IPS-18c (cell line): ENCODE data around the gene ADIPOR2.
"Not testable (repeated sequence)": the region's sequence is repeated elsewhere in the genome, so short reads cannot be mapped to it uniquely, and the experiment has no call there.

Experiments
- H3K4me3 ChIP-seq: 2 replicates; pipeline ENCODE4 v1.7.0; 2013; ENCODE audit warnings: low read depth, mild to moderate bottlenecking, low read length, moderate library complexity; ENCODE audit not compliant: insufficient read depth
- H3K9me3 ChIP-seq: one replicate; pipeline ENCODE4 v1.6.1; 2013; ENCODE audit warnings: mild to moderate bottlenecking, low read length, moderate library complexity; ENCODE audit not compliant: control insufficient read depth, insufficient read depth

ADIPOR2 gene

DNA sequence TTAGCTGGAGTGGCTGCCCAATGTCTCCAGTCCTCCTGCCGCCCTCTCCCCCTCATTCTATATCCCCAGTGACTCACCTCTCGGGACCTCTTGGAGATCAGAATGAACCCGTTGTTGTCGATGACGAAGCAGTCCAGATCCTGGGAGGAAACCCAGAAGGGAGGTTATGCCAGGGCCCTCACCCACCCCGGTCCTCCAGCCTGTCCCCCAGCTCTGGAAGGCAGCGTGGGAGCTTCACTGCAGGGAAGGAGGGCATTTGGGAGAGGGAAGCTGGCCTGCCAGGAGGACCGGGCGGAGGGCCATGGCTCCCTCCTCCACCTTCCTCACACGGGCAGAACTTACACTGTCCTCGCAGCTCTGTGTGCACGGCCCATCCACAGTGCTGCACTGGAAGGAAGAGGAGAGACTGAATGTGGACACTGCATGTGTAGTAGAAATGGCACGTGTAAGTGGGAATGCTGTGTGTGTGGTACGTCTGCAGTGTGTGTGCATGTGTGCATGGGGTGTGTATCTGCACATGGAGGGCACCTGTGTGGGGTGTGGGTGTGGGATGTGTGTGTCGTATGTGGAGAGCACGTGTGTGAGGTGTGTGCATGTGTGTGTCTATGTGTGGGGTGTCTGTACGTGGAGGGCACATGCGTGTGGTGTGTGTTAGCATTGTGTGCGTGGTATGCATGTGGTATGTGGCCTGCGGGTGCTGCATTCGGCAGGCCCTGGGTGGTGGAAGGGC lies 119.5 kb downstream of the ADIPOR2 start:
- H3K9me3 ChIP-seq, result no peaks in the 10 kb centered on the region
- H3K4me3 ChIP-seq, result no peak overlapping the region

DNA sequence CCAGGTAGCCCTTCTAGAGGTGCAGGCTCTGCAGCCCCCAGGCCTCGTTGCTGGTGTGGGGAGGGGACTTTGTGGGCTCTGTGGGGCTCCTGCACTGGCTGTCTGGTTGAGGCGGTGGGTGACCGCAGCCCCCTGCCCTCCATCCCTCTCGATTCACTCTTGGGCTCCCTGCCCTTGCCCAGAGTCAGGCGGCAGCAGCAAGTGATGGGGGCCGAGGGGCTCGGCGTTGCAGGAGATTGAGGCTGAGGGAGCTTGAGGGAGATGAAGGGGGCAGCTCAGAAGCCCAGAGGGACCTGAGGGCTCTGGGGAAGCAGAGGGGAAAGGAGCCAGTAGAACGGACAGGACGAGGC lies 120.0 kb downstream of the ADIPOR2 start:
- Histone ChIP-seq H3K9me3 (no peaks in the 10 kb centered on the region), H3K4me3 (no peak overlapping the region)

DNA sequence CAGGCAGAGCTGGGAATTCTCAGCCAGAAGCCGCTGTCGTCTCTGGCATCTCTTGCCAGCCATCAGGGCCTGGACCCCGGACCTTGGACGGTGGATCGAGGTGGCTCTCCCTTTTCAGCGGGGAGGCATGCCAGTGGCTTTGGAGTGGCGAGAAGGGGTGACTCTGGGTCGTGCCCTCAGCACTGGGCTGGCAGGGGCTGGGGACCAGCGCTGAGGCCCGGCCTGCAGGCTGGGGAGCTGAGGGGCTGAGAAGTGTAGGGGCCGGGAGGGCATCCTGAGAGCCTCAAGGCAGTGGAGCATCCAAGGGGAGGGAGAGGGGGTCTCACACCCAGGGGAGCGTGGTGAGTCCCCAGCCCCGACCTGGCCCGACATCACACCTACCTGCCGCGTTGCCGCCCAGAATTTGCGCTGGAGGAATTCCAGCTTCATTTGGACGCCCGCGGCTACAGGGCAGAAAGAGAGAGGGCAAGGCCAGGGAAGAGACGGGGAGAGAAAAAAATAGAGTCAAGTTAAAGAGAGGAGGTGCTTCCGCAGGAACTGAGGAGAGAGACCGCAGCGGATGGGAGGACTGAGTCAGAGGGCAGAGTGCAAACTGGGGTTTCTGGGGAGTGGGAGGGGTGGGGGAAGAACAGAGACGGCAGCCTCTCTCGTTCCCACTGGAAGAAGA lies 120.5 kb downstream of the ADIPOR2 start:
- no peaks in the 10 kb centered on the region for H3K9me3 ChIP-seq
- no peak overlapping the region for H3K4me3 ChIP-seq

DNA sequence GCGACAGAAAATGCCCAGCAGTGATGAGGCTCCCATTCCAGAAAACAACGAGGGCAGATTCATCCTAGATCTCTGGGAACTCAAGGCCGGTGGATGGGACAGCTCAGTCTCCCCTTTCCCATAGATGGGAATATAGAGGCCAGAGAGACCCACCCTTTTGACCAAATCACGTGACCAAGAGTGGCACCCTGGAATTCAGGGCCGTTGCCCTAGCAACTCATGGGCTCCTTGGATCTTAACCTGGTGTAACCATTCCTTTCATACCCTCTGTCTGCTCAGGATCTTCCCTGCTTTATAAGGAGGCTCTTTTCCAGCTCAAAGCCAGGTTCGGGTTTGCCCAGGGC lies 121.0 kb downstream of the ADIPOR2 start:
- H3K4me3 ChIP-seq, result no peak overlapping the region
- no peaks in the 10 kb centered on the region for H3K9me3 ChIP-seq

DNA sequence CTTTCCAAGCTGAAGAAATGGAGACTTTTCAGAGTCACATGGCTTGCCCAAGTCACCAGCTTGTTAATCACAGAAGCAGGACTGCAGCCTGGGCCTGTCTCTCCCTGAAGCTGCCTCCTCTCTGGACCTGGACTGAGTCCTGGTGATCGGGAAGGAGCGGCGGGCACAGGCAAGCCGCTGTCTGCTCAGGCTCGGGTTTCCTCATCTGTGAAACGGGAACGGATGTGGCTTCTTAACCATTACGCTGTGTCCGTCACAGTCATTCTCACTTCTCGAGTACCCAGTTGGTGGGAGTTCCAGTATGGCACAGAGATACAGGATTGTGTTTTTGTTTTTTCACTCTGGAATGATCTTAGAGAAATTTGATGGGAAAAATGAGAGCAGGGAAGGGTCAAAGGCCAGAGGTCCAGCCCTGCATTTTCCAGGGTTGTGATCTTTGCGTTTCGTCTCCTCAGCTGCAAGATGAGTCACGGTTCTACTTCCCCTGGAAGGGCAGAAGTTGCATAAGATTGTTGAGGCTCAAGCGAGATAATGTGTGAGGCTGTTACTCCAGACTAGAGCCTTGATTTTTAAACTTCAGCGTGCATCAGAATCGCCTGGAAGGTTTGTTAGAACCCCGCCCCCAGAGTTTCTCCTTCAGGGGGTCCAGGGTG lies 121.9 kb downstream of the ADIPOR2 start:
- no peak overlapping the region for H3K4me3 ChIP-seq
- H3K9me3 ChIP-seq, result no peaks in the 10 kb centered on the region

DNA sequence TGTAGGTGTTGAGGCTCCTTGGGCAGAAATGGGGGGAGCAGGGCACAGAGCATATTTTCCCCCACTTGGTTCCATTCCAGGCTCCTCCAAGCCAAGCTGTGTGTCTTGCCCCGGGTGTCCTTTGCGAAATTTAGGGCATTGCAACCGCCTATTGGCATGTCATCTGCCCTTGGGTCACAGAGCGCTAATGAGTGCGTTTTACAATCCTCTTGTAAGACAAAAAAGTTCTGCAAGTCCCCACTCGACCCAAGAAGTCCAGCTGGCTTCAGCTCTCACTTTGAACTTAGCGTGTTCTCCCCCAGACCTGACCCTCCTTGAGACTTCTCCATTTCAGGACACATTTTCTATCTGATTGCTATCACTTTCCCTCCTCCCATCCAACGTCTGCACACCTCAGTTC lies 123.4 kb downstream of the ADIPOR2 start:
- Histone ChIP-seq H3K4me3 (no peak overlapping the region), H3K9me3 (no peaks in the 10 kb centered on the region)

DNA sequence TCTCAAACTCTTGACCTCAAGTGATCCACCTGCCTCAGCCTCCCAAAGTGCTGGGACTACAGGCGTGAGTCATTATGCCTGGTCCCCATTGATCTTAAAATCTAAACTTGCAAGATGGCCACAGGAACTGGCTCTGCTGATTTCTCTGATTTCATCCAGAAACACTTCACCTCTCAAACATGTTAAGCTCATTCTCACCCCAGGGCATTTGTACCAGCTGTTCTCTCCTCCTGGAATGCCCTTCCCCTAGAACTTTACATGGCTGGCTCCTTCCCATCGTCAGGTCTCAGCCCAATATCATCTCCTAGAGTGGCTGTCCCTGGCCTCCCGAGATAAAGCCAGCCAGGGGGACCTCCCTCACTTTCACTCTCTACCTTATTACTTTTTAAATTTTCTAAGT lies 124.2 kb downstream of the ADIPOR2 start:
- H3K4me3 ChIP-seq, result no peak overlapping the region
- H3K9me3 ChIP-seq, result no peaks in the 10 kb centered on the region

DNA sequence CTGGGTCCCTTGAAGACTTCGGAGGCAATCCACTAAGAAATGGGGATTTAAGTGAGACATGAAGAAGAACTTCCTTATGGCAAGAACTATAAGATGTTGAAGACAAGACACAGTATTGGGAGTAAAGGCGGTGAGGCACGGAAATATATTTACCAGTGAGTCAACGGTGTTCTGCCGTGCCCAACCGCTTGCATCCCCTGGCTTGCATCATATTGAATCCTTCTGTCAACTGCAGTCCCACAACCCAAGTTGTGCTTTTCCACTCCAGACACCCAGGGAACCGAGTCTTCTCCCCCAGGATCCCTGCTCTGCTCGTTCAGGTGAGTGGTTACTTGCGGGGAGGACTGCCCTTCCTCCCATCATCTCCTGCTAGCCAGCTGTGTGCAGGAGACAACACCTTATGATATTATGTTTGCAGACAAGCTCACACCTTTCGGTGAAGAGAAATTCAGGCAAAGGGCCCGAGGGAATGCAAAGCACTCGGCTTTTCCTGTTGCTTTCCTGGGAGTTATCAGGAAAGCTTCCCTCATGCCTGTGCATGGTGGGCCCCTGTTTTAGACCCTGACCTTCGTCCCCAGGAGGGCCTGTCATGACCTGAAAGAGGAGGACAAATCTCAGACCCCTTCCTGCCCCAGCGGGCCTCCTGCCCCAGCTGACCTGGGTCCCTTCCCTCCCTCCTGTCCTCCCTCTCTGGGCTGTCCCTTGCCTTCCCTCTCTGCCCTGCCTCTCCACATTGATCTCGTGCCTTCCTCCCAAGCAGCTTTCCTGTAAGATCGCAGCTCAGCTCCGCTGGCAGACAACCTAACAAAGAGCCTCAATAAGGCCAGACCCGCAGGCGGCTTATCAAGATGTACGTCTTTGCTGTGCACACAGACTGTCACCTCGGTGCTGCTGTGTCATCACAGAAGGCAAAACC lies 125.2 kb downstream of the ADIPOR2 start:
- H3K9me3 ChIP-seq, result no peaks in the 10 kb centered on the region
- no peak overlapping the region for H3K4me3 ChIP-seq

DNA sequence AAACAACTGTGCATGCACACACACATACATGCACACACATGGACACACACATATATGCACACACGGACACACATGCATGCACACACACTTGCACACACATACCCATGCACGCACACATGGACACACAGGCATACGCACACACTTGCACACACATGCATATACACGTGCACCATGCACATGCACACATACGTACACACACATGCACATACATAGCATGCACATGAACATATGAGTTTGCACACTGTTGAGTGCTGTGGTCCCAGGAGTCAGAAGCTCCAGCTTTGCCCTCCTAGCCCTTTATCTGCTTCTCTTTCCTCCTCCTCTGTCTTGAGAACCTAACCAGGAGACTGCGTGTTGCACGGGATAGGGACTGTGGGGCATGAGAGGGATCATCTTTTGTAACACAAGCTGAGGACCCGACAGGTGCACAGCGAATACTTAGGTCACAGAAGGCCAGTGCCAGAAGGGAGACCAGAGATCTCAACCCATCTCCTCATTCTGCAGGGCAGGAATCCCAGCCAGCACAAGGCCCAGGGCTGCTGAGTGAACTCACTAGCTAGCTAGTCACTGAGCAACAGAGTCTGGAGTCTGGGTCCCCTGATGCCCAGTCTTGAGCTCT lies 126.0 kb downstream of the ADIPOR2 start:
- no peaks in the 10 kb centered on the region for H3K9me3 ChIP-seq
- H3K4me3 ChIP-seq, result no peak overlapping the region

DNA sequence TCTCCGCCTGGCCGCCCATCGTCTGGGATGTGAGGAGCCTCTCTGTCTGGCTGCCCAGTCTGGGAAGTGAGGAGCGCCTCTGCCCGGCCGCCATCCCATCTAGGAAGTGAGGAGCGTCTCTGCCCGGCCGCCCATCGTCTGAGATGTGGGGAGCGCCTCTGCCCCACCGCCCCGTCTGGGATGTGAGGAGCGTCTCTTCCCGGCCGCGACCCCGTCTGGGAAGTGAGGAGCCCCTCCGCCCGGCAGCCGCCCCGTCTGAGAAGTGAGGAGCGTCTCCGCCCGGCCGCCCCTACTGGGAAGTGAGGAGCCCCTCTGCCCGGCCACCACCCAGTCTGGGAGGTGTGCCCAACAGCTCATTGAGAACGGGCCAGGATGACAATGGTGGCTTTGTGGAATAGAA lies 127.1 kb downstream of the ADIPOR2 start:
- H3K9me3 ChIP-seq, H3K4me3 ChIP-seq: not testable (repeated sequence)

DNA sequence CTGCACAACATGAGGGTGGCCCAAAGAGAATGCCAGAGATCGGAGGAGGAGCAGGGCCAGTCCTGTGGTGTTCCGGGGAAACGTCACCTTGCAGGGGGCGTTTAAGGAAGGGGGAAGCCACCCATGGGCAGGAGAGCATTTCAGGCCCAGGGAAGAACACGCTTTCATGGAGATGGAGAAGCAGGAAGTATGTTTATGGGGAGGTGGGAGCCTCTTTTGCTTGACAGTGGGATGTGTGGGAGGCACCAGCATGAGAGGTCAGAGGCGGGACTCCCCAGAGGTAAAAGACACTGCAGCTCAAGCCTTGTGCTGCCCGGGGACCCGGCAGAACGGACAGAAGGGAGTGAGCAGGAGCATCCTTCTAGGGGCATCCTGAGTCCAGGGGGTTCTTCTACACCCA lies 128.2 kb downstream of the ADIPOR2 start:
- Histone ChIP-seq H3K9me3 (no peaks in the 10 kb centered on the region), H3K4me3 (no peak overlapping the region)

DNA sequence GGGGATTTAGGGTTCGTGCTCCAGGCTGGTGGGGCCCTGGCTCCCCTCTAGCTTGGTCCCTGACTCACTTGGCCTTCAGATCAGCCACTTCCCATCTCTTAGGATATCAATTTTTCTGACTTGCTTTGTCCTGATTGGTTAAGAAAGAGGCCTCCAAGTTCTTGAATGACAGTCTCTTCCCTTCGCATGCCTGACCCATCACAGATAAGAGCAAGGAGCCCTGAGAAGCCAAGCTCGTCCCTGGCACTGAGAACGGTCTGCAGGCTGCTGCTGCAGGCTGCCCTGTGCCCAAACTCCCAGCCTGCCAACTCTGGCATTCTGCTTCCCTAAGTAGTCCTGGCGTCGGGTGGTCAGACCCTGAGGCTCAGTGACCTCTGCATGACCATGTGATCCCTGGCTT lies 128.7 kb downstream of the ADIPOR2 start:
- no peaks in the 10 kb centered on the region for H3K9me3 ChIP-seq
- H3K4me3 ChIP-seq, result no peak overlapping the region

DNA sequence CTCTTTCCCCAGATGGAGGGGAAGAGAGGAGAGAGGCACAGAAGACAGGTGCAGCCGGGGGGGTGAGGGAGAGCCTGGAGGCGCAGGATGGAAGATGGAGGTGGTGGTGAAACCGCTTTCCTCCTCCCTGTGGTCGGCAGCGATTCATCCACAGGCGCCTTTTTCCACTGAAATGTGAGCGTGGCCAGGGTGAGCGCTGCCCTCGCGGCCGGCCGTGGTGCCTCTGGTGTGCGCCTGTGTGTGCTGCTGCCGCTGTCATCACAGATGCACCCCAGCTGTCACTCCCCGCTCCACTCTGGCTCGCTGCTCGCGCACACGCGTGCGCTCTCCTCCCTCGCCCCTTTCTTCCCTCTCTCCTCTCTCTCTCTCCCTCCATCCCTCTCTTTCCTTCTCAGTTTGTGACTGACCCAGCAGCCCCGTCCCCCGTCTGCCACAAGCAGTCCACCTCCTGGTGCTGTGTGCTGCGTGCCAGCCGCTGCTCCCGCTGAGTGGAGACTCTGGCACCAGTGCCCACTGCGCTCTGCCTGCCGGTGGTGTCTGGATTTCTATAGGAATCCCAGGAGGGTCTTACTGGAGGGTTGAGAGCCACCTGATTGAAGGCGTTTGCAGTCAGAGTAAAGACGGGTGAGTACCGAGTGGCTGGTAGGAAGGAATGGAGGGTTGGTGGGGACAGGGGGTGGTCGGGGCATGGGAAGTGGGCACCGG lies 129.5 kb downstream of the ADIPOR2 start, which contains the start of gene LRTM2:
TSS of gene LRTM2 (plus strand) at position 375 of the 705 bp plus-strand sequence. CDS start 7,584 bp downstream, outside the sequence.
- Histone ChIP-seq H3K4me3 (0 out of 2 replicates have a peak within 1 kb of the TSS, but pooled peaks have one; percentile 28), H3K9me3 (no peaks in the 10 kb centered on the region)

DNA sequence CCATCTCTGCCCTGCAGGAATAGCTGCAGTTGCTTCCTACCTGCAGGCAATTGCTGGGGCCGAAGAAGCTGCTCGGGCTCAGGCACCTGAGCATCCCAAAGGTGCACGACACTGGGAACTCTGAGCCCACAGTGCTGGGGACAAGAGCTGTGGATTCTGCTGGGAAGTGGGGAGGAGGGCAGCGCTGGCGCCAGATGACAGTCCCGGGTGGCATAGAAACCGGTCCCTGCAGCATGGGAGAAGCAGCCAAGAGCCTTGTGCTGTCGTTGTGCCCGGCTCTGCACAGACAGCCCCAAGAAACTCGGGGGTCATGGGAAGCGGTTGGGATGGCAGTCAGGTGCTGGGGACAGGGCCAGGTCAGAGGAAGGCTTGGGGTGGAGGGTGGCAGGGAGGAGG lies 130.0 kb downstream of the ADIPOR2 start:
- H3K9me3 ChIP-seq, result no peaks in the 10 kb centered on the region
- no peak overlapping the region for H3K4me3 ChIP-seq

DNA sequence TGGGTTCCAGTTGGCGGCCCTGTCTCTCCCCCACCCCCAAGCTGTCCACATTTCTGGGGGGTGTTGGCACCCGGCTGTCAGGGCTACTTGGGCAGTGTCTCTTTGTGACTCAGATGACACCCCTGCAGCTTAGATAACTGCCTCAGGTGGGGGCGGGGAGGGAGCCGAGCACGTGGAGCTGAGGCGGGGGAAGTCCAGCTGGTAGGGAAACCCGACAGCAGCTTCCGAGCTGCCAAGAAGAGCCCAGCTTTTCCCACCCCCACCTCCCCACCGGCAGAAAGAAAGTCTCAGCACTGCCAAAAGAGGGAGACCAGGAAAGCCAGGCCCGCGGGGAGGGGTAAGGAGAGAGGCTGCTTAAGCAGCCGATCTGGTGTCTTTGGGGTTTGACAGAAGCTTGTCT lies 130.9 kb downstream of the ADIPOR2 start:
- H3K9me3 ChIP-seq, result no peaks in the 10 kb centered on the region
- no peak overlapping the region for H3K4me3 ChIP-seq

DNA sequence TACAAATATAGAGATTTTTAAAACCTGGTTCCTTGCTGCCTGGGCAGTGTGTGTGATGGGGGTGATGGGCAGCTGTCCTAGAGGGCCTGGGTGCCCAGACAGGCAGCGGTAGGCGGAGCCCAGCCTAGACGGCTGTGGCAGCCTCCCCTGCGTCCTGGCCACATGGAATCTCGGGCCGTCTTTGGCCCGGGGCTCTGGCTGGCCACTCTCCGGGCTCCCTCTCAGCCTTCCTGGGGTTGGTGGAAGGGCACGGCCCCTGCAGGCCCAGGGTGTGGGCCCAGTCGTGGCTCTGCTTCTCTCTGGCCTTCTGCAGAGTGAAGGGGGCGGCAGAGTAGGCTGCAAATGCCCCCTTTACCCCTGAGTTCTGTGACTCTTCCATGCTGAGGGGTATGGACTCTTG lies 131.8 kb downstream of the ADIPOR2 start:
- Histone ChIP-seq H3K4me3 (no peak overlapping the region), H3K9me3 (no peaks in the 10 kb centered on the region)

DNA sequence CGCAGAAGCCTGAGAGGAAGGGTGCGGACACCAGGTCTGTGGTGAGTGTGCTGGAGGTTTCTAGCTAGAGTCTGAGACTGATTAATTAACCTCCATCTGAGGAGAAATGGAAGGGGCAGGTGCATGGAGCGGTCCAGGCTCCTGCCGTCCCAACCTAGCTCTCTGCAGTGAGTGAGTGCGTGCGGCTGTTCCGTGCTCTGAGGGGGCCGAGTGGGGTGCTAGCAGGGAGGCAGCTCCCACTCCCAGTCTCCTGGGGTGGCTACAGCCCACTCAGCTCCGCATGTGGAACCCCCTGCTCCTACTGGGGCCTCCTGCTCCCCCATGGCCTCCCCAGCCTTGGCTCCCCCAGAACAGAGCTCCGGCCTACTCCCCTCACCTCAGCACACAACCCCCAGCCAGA lies 132.4 kb downstream of the ADIPOR2 start:
- H3K4me3 ChIP-seq, result no peak overlapping the region
- H3K9me3 ChIP-seq, result no peaks in the 10 kb centered on the region
